Measurements from ENCODE around the gene PTTG1. TPM values are rescaled to one million over a fixed set of nuclear protein-coding genes. Genes with fewer than 3 reads are reported as not detected.

PTTG1 gene
- total and polyA plus RNA-seq, 3 experiments from 2014 or later = 40.2 to 82.2 (median 79.8) TPM

- H3K4me1 ChIP-seq (ENCODE audit: insufficient read depth, low read length) = peaks cover 50% of the 10 kb centered on the region
- H3K27ac ChIP-seq (ENCODE audit: low read depth, low read length) = peak overlapping the region; percentile 64
- no peaks in the 10 kb centered on the region for H3K36me3 ChIP-seq (ENCODE audit: insufficient read depth, low read length)
- H3K27me3 ChIP-seq (ENCODE audit: insufficient read depth, low read length, poor library complexity, severe bottlenecking) = no peaks in the 10 kb centered on the region
- peak overlapping the region; percentile 37 for H3K4me3 ChIP-seq (ENCODE audit: low read length)
- DNase-seq = no peak
- POLR2A ChIA-PET = no interaction called here
- peak overlapping the region; percentile 88 to 100 (median 98) for H3K4me3 Mint-ChIP-seq
- CTCF ChIA-PET = interaction anchor here (1.3 to 6.8 kb wide), 2 partner anchors 9 to 31 kb away, joined by 3 to 75 read pairs; no protein-coding TSS in a partner anchor
- peaks cover 75 to 94% (median 92%) of the 10 kb centered on the region in 3 donors for H3K4me1 Mint-ChIP-seq
- peak overlapping the region; percentile 91 to 100 (median 98) for H3K27ac Mint-ChIP-seq
- H3K9me3 Mint-ChIP-seq = no peaks in the 10 kb centered on the region
- peaks cover 0 to 4% of the 10 kb centered on the region in 2 donors for H3K27me3 Mint-ChIP-seq
- no peaks in the 10 kb centered on the region for H3K9me3 ChIP-seq (ENCODE audit: low read length)
- peaks cover 0 to 13% (median 2%) of the 10 kb centered on the region in 3 donors for H3K36me3 Mint-ChIP-seq
These were observed 47.8 kb downstream of the PTTG1 start for GRCh38 chr5:160469156-160470144.

- Mint-ChIP-seq H3K27ac (peak overlapping the region; percentile 89 to 100 (median 98)), H3K4me3 (peak overlapping the region; percentile 88 to 100 (median 98)), H3K36me3 (peaks cover 0 to 13% (median 4%) of the 10 kb centered on the region in 3 donors), H3K27me3 (peaks cover 0 to 1% of the 10 kb centered on the region in 2 donors), H3K9me3 (no peaks in the 10 kb centered on the region), H3K4me1 (peaks cover 80 to 96% (median 94%) of the 10 kb centered on the region in 3 donors)
- POLR2A ChIA-PET = no interaction called here
- peaks cover 50% of the 10 kb centered on the region for H3K4me1 ChIP-seq (ENCODE audit: insufficient read depth, low read length)
- H3K4me3 ChIP-seq (ENCODE audit: low read length) = peak overlapping the region; percentile 37
- CTCF ChIA-PET = interaction anchor here (0.8 to 6.8 kb wide), 5 partner anchors 8 to 53 kb away, joined by 3 to 75 read pairs (median 3); partner anchors contain the start of gene PTTG1
- no peak for DNase-seq
- H3K27me3 ChIP-seq (ENCODE audit: insufficient read depth, low read length, poor library complexity, severe bottlenecking) = no peaks in the 10 kb centered on the region
- H3K27ac ChIP-seq (ENCODE audit: low read depth, low read length) = peak overlapping the region; percentile 45
- no peaks in the 10 kb centered on the region for H3K36me3 ChIP-seq (ENCODE audit: insufficient read depth, low read length)
- H3K9me3 ChIP-seq (ENCODE audit: low read length) = no peaks in the 10 kb centered on the region
These were observed 49.0 kb downstream of the PTTG1 start for GRCh38 chr5:160470437-160471361.

- Histone ChIP-seq H3K4me1 (ENCODE audit: insufficient read depth, low read length) (peaks cover 46% of the 10 kb centered on the region), H3K36me3 (ENCODE audit: insufficient read depth, low read length) (no peaks in the 10 kb centered on the region), H3K9me3 (ENCODE audit: low read length) (no peaks in the 10 kb centered on the region), H3K27me3 (ENCODE audit: insufficient read depth, low read length, poor library complexity, severe bottlenecking) (no peaks in the 10 kb centered on the region), H3K27ac (ENCODE audit: low read depth, low read length) (peak overlapping the region; percentile 45), H3K4me3 (ENCODE audit: low read length) (no peak overlapping the region)
- Mint-ChIP-seq H3K4me3 (peak overlapping the region; percentile 86 to 99 (median 98)), H3K27me3 (peaks cover 0 to under 1% of the 10 kb centered on the region in 2 donors), H3K36me3 (peaks cover 0 to 17% (median 5%) of the 10 kb centered on the region in 3 donors), H3K27ac (peak overlapping the region; percentile 89 to 100 (median 97)), H3K4me1 (peaks cover 83 to 98% (median 94%) of the 10 kb centered on the region in 3 donors), H3K9me3 (no peaks in the 10 kb centered on the region)
- POLR2A ChIA-PET = no interaction called here
- DNase-seq = no peak
- CTCF ChIA-PET = interaction anchor here (6.8 kb wide), 1 partner anchor 33 kb away, joined by 75 read pairs; no protein-coding TSS in a partner anchor
These were observed 50.1 kb downstream of the PTTG1 start for GRCh38 chr5:160471761-160472160.

- Mint-ChIP-seq H3K36me3 (peaks cover 0 to 20% (median 13%) of the 10 kb centered on the region in 3 donors), H3K4me3 (peak overlapping the region; percentile 86 to 99 (median 98)), H3K4me1 (peaks cover 83 to 98% (median 94%) of the 10 kb centered on the region in 3 donors), H3K9me3 (no peaks in the 10 kb centered on the region), H3K27me3 (no peaks in the 10 kb centered on the region), H3K27ac (peak overlapping the region; percentile 89 to 100 (median 97))
- peaks cover 46% of the 10 kb centered on the region for H3K4me1 ChIP-seq (ENCODE audit: insufficient read depth, low read length)
- ChIA-PET CTCF (no interaction called here), POLR2A (no interaction called here)
- no peaks in the 10 kb centered on the region for H3K36me3 ChIP-seq (ENCODE audit: insufficient read depth, low read length)
- H3K27ac ChIP-seq (ENCODE audit: low read depth, low read length) = no peak overlapping the region
- no peaks in the 10 kb centered on the region for H3K9me3 ChIP-seq (ENCODE audit: low read length)
- DNase-seq = no peak
- H3K4me3 ChIP-seq (ENCODE audit: low read length) = no peak overlapping the region
- H3K27me3 ChIP-seq (ENCODE audit: insufficient read depth, low read length, poor library complexity, severe bottlenecking) = no peaks in the 10 kb centered on the region
These were observed 50.8 kb downstream of the PTTG1 start for GRCh38 chr5:160472482-160472881.

GRCh38 chr5:160473681-160474080 is 52.0 kb downstream of the PTTG1 start:
- peaks cover 46% of the 10 kb centered on the region for H3K4me1 ChIP-seq (ENCODE audit: insufficient read depth, low read length)
- Mint-ChIP-seq H3K4me1 (peaks cover 83 to 96% (median 94%) of the 10 kb centered on the region in 3 donors), H3K27me3 (no peaks in the 10 kb centered on the region), H3K36me3 (peaks cover 4 to 17% (median 16%) of the 10 kb centered on the region in 3 donors), H3K4me3 (peak overlapping the region in 6 of 7 donors; percentile 6 to 99 (median 58)), H3K9me3 (no peaks in the 10 kb centered on the region), H3K27ac (peak overlapping the region; percentile 49 to 84 (median 74))
- ChIA-PET CTCF (interaction anchor here (1.7 kb wide), 1 partner anchor 35 kb away, joined by 5 read pairs; no protein-coding TSS in a partner anchor), POLR2A (interaction anchor here (0.6 to 0.7 kb wide), 2 partner anchors 10 to 13 kb away, joined by 3 to 4 read pairs; no protein-coding TSS in a partner anchor)
- no peaks in the 10 kb centered on the region for H3K9me3 ChIP-seq (ENCODE audit: low read length)
- DNase-seq = no peak
- H3K4me3 ChIP-seq (ENCODE audit: low read length) = no peak overlapping the region
- H3K27ac ChIP-seq (ENCODE audit: low read depth, low read length) = no peak overlapping the region
- no peaks in the 10 kb centered on the region for H3K27me3 ChIP-seq (ENCODE audit: insufficient read depth, low read length, poor library complexity, severe bottlenecking)
- no peaks in the 10 kb centered on the region for H3K36me3 ChIP-seq (ENCODE audit: insufficient read depth, low read length)

GRCh38 chr5:160474084-160474483 is 52.4 kb downstream of the PTTG1 start:
- Mint-ChIP-seq H3K36me3 (peaks cover 4 to 17% (median 16%) of the 10 kb centered on the region in 3 donors), H3K27me3 (no peaks in the 10 kb centered on the region), H3K4me1 (peaks cover 84 to 96% (median 96%) of the 10 kb centered on the region in 3 donors), H3K9me3 (no peaks in the 10 kb centered on the region), H3K4me3 (peak overlapping the region in 5 of 7 donors; percentile 5 to 86 (median 55)), H3K27ac (peak overlapping the region in 7 of 8 donors; percentile 49 to 84 (median 74))
- ChIA-PET CTCF (interaction anchor here (1.7 kb wide), 1 partner anchor 35 kb away, joined by 5 read pairs; no protein-coding TSS in a partner anchor), POLR2A (no interaction called here)
- H3K4me3 ChIP-seq (ENCODE audit: low read length) = no peak overlapping the region
- no peaks in the 10 kb centered on the region for H3K27me3 ChIP-seq (ENCODE audit: insufficient read depth, low read length, poor library complexity, severe bottlenecking)
- no peaks in the 10 kb centered on the region for H3K9me3 ChIP-seq (ENCODE audit: low read length)
- no peaks in the 10 kb centered on the region for H3K36me3 ChIP-seq (ENCODE audit: insufficient read depth, low read length)
- peaks cover 46% of the 10 kb centered on the region for H3K4me1 ChIP-seq (ENCODE audit: insufficient read depth, low read length)
- DNase-seq = no peak
- H3K27ac ChIP-seq (ENCODE audit: low read depth, low read length) = no peak overlapping the region

GRCh38 chr5:160475864-160476438 is 54.3 kb downstream of the PTTG1 start:
- no peaks in the 10 kb centered on the region for H3K9me3 ChIP-seq (ENCODE audit: low read length)
- POLR2A ChIA-PET = no interaction called here
- Mint-ChIP-seq H3K27me3 (no peaks in the 10 kb centered on the region), H3K4me3 (peak overlapping the region in 5 of 7 donors; percentile 14 to 67 (median 42)), H3K27ac (peak overlapping the region in 6 of 8 donors; percentile 1 to 90 (median 42)), H3K4me1 (peaks cover 77 to 96% (median 95%) of the 10 kb centered on the region in 3 donors), H3K36me3 (peaks cover 4 to 17% (median 13%) of the 10 kb centered on the region in 3 donors), H3K9me3 (no peaks in the 10 kb centered on the region)
- CTCF ChIA-PET = interaction anchor here (3.7 kb wide), 1 partner anchor 37 kb away, joined by 18 read pairs; no protein-coding TSS in a partner anchor
- H3K4me1 ChIP-seq (ENCODE audit: insufficient read depth, low read length) = peaks cover 32% of the 10 kb centered on the region
- H3K36me3 ChIP-seq (ENCODE audit: insufficient read depth, low read length) = no peaks in the 10 kb centered on the region
- no peaks in the 10 kb centered on the region for H3K27me3 ChIP-seq (ENCODE audit: insufficient read depth, low read length, poor library complexity, severe bottlenecking)
- H3K4me3 ChIP-seq (ENCODE audit: low read length) = no peak overlapping the region
- H3K27ac ChIP-seq (ENCODE audit: low read depth, low read length) = no peak overlapping the region
- DNase-seq = no peak
